Cardiac muscle cell (in vitro differentiated cells and primary cell): ENCODE measurements around the gene SAXO2. TPM values are rescaled to one million over a fixed set of nuclear protein-coding genes. Genes with fewer than 3 reads are reported as not detected.
"Not testable (repeated sequence)": the region's sequence is repeated elsewhere in the genome, so short reads cannot be mapped to it uniquely, and the experiment has no call there.

Experiments
- DNase-seq, 2 donors: peaks; one replicate each; pipeline versions ENCODE4 v3.0.0 to v3.0.0-alpha.2; 2010 to 2017; ENCODE audit warnings: low read depth in 1 of 2, low spot score in 1 of 2
- H3K27ac ChIP-seq: fragments of 200-600 bp; sonication (generic); 2 replicates; pipeline ENCODE4 v1.5.1; 2016
- H3K27me3 ChIP-seq: fragments of 200-600 bp; sonication (generic); 2 replicates; pipeline ENCODE4 v1.6.0; 2016; ENCODE audit warnings: control low read depth
- H3K36me3 ChIP-seq: fragments of 200-600 bp; sonication (generic); 2 replicates; pipeline ENCODE4 v1.5.1; 2016; ENCODE audit warnings: control low read depth
- H3K4me1 ChIP-seq: fragments of 200-600 bp; sonication (generic); 2 replicates; pipeline ENCODE4 v1.8.1; 2017; ENCODE audit warnings: low read depth, mild to moderate bottlenecking, mixed run types
- H3K4me3 ChIP-seq: fragments of 200-600 bp; sonication (generic); 2 replicates; pipeline ENCODE4 v1.5.1; 2016; ENCODE audit warnings: mild to moderate bottlenecking
- H3K9me3 ChIP-seq: fragments of 200-600 bp; sonication (generic); 2 replicates; pipeline ENCODE4 v1.5.1; 2017; ENCODE audit warnings: low read depth, mild to moderate bottlenecking, control low read depth
- polyA plus RNA-seq: library from polyadenylated mRNA; unstranded; fragments of >200 nt; fragmentation: Nextera tagmentation; extraction: Ambion mirVana; gene quantifications from 2 replicates; pipeline ENCODE4 v1.2.1, GENCODE V29; 2016
- total RNA-seq: library from RNA; depleted of rRNA; stranded (reverse); fragments of >200 nt; gene quantifications from 2 replicates; pipeline ENCODE4 v1.2.3, GENCODE V29; 2016
- TF ChIP-seq, protein P1 (sequence below): IDR thresholded peaks from 2 replicates; pipeline ENCODE4 v1.5.1; 2012; ENCODE audit warnings: low read depth, mild to moderate bottlenecking, low read length

Gene SAXO2
- total and polyA plus RNA-seq, 2 experiments from 2014 or later, result 7.0 to 20.6 TPM

DNA sequence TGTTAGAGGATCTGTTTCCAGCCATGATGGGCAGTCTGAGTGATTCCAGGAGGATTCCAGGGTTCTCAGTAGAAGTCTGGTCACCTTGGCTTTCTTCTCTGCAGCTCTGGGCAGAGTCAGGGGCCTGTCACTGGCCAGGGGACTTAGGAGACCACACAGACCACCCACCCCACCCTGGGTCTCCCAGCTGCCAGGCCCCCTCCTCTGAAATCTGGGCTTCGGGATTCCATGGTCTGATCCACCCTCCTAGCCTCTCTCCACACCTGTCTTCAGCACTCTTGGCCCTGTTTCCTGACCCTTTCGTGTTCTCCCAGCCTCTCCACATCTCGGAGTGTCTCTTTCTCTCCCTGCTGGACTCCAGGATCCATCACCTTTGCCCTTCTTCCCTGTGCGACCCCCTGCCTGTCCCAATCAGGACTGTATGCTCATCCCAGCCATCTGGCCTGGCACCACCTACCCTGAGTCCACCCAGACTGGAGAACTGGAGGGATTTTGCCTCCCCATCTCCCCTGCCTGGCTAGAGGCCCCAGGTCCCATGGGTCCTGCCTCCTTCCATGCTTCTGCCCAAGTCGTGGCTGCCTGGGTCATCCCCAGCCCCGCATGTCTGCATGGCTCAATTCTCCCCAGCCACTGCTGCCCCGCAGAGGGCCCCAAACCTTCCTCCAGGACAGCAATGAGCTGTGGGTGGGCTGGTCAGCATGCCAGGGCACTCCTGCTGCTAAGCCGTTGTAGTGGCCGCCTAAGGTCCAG lies 52.3 kb downstream of the SAXO2 start:
- Histone ChIP-seq H3K27me3 (no peaks in the 10 kb centered on the region), H3K4me1 (no peaks in the 10 kb centered on the region), H3K4me3 (no peak overlapping the region), H3K27ac (no peak overlapping the region), H3K36me3 (no peaks in the 10 kb centered on the region), H3K9me3 (no peaks in the 10 kb centered on the region)
- DNase-seq, result no peak
- TF ChIP-seq, protein P1, sequence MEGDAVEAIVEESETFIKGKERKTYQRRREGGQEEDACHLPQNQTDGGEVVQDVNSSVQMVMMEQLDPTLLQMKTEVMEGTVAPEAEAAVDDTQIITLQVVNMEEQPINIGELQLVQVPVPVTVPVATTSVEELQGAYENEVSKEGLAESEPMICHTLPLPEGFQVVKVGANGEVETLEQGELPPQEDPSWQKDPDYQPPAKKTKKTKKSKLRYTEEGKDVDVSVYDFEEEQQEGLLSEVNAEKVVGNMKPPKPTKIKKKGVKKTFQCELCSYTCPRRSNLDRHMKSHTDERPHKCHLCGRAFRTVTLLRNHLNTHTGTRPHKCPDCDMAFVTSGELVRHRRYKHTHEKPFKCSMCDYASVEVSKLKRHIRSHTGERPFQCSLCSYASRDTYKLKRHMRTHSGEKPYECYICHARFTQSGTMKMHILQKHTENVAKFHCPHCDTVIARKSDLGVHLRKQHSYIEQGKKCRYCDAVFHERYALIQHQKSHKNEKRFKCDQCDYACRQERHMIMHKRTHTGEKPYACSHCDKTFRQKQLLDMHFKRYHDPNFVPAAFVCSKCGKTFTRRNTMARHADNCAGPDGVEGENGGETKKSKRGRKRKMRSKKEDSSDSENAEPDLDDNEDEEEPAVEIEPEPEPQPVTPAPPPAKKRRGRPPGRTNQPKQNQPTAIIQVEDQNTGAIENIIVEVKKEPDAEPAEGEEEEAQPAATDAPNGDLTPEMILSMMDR, result no peak

DNA sequence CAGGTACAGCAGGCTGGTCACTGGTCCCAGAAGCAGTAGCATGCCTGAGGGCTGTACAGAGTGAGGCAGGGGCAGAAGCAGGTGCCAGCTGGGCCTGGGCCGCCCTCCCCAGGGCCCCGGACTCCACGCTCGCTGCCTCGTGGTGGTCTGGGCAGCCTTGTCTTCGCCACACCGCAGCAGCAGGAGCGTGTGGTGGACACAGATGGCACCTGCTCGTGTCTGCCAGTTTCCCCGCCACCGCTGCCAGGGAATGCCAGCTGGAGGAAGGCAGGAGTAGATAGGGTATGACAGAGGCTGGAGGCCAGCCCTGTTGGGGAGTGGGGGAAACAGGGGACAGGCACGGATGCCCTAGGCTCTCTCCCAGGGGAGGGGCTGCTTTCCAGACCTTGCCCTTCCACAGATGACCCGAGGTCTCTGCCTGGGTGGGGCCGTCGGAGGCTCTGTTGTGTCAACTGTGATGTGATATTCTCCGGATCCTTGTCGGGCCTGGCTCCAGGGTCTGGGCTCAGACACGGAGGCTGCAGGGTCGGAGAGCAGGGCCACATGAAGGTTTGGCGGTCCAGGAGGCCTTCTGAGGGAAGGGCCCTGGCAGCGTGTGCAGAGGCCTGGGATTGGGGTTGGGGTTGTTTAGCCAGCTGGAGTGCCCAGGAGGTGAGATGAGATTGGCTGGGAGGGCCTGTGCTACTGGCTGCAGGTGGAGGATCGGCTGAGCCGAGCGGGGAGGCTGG lies 53.1 kb downstream of the SAXO2 start:
- H3K4me3 ChIP-seq, result no peak overlapping the region
- no peak overlapping the region for H3K27ac ChIP-seq
- no peak for DNase-seq
- no peaks in the 10 kb centered on the region for H3K36me3 ChIP-seq
- no peaks in the 10 kb centered on the region for H3K4me1 ChIP-seq
- no peaks in the 10 kb centered on the region for H3K9me3 ChIP-seq
- TF ChIP-seq, protein P1, result no peak
- no peaks in the 10 kb centered on the region for H3K27me3 ChIP-seq

DNA sequence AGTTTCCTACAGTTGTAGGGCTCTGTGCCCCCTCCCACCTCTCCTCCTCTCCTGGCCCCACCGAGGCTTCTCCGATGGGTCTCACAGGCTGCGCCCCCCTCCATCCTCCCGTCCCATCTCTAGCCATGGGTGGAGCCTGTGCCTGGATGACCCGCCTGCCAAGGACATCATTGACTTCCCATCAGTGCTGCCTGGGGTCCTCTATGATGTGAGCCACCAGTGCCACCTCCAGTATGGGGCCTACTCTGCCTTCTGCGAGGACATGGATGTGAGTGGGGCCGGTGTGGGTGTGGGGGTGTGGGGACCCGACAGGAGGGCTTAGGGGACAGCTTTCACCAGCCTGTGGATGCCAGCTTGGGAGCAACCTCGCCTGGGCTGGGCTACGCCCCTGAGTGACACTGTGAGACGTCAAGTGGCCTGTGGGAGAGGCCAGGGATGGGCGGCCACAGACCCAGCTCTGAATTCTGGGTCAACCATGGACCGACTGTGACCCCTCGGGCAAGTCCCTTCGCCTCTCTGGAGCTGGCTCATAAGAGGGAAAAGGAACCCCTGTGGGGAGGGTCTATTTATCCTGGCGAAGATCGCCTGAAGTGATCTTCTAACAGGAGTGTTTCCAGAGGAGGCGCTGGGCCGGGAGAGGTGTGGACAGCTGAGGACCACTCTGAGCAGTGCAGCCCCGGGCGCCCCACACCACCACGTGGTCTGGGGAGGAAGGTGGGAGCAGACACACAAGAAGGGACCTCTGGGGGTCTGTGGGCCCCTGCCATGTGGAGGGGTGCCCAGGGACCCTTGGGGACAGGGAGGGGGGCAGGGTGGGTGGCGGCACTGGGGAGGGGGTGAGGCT lies 53.9 kb downstream of the SAXO2 start:
- not testable (repeated sequence) for H3K27me3 ChIP-seq, DNase-seq, H3K36me3 ChIP-seq, H3K4me1 ChIP-seq, H3K27ac ChIP-seq, H3K4me3 ChIP-seq, H3K9me3 ChIP-seq

DNA sequence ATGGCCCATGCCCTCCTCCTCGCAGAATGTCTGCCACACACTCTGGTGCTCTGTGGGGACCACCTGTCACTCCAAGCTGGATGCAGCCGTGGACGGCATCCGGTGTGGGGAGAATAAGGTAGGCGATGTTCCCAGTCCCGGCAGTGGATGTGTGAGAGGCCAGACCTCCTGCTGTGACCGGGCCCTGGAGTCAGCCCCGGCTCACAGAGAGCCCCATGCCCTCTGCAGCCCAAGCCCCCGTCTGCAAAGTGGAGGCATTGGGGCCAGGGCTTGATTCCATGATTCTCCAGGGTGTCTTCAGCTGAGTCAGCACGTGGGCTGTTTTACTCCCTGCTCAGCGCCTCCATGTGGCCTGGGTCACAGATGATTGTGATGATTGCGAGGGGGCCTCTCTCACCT lies 54.5 kb downstream of the SAXO2 start:
- Histone ChIP-seq H3K36me3 (no peaks in the 10 kb centered on the region), H3K27me3 (no peaks in the 10 kb centered on the region), H3K9me3 (no peaks in the 10 kb centered on the region), H3K4me3 (no peak overlapping the region), H3K4me1 (no peaks in the 10 kb centered on the region), H3K27ac (no peak overlapping the region)
- TF ChIP-seq, protein P1, result no peak
- no peak for DNase-seq

DNA sequence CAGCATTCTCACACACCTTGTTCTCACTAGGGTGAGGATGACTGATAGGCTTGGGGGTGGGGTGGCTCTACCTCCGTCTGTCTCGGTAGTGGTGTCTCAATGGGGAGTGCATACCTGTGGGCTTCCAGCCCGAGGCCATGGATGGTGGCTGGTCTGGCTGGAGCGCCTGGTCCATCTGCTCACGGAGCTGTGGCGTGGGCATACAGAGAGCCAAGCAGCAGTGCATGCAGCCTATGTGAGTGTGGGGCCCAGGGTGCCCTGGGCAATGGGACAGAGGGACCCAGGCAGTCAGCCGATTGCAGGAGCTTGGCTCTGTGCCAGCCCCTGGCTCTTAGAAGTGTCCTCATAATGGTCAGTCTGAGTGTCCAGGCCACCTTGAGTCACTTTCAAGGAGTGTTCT lies 54.9 kb downstream of the SAXO2 start:
- not testable (repeated sequence) for H3K27me3 ChIP-seq, H3K4me1 ChIP-seq, H3K27ac ChIP-seq, DNase-seq, H3K4me3 ChIP-seq, H3K36me3 ChIP-seq, H3K9me3 ChIP-seq

DNA sequence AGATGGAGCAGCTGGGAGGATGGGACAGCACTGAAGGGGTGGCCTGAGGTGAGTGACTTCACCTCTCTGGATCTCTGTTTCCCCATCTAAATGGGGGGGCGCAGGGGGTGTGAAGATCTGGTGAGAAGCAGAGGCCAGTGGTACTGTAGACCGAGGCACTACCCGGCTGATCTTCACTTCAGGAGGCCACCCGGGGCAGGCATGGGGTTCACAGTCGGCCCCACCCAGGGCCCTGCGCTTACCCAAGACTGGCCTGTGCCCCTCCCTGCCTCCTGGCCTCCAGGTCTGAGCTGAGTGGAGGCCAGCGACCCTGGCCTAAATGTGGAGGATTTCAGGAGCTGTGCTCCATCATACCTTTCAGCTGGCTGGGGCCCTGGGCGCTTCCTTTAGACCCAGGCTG lies 55.7 kb downstream of the SAXO2 start:
- H3K4me1 ChIP-seq, H3K27ac ChIP-seq, DNase-seq, H3K27me3 ChIP-seq, H3K36me3 ChIP-seq, H3K4me3 ChIP-seq, H3K9me3 ChIP-seq: not testable (repeated sequence)

DNA sequence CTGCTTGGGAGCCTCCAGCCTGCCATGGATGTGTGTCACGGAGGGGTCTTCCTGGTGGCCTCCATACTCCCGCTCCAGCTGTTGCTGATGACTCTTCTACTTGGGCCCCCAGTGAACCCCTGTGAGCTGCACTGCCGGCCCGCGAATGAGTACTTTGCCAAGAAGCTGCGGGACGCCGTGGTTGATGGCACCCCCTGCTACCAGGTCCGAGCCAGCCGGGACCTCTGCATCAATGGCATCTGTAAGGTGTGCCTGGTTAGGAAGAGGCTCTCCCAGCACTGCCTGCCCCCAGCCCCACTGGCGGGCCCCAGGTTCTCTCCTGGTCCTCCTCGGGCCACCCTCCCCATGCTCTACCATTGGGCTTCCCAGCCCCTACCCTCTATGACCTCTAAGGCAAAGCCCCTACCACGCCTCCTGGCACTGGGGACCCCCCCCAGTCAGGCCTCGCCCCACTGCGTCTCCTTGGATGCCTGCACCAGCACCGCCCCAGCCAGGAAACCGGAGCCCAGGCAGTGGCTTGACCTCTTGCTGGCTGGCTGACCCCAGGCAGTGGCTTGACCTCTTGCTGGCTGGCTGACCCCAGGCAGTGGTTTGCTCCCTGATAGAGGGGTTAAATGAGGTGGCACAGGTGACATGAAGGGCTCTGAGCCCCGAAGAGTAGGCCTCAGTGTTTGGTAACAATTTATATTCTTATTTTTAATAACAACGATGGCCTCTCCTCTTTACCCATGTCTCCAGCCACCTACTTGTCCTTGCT lies 57.1 kb downstream of the SAXO2 start:
- H3K27ac ChIP-seq, DNase-seq, H3K4me1 ChIP-seq, H3K36me3 ChIP-seq, H3K4me3 ChIP-seq, H3K27me3 ChIP-seq, H3K9me3 ChIP-seq: not testable (repeated sequence)

DNA sequence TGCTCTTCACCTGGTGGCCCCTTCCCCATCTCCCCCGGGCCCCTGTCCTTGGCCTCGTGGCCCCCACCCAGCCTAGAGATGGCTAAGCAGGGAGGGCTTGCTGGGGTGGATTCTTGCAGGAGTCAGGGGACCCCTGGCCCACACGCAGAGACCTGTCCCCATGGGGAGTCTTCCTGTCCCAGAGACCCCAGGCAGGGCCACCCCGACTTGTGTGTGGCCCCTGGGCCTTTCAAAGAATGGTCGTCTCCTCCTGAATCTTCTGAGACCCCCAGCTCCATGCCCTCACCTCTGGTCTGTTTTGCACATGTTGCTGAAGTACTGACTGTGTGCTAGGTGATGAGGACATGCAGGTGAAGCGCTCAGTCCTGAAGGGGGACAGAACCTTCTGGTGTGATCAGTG lies 58.2 kb downstream of the SAXO2 start:
- not testable (repeated sequence) for DNase-seq, H3K27me3 ChIP-seq, H3K4me1 ChIP-seq, H3K27ac ChIP-seq, H3K36me3 ChIP-seq, H3K9me3 ChIP-seq, H3K4me3 ChIP-seq

DNA sequence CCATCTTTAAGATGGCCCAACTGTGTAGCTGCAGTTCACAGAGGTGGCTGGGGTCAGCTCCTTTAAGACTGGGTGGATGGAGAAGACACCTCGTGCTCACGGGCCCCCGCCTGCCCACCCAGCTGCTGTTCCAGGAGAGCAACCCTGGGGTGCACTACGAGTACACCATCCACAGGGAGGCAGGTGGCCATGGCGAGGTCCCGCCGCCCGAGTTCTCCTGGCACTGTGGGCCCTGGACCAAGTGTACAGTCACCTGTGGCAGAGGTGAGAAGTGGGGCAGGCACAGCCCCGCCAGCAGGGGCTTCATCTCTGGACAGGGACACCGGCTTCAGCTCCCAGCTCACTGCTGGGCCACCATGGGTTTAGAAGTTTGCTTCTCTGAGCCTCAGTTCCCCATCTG lies 59.9 kb downstream of the SAXO2 start:
- H3K27ac ChIP-seq, DNase-seq, H3K4me1 ChIP-seq, H3K27me3 ChIP-seq, H3K9me3 ChIP-seq, H3K4me3 ChIP-seq, H3K36me3 ChIP-seq: not testable (repeated sequence)

DNA sequence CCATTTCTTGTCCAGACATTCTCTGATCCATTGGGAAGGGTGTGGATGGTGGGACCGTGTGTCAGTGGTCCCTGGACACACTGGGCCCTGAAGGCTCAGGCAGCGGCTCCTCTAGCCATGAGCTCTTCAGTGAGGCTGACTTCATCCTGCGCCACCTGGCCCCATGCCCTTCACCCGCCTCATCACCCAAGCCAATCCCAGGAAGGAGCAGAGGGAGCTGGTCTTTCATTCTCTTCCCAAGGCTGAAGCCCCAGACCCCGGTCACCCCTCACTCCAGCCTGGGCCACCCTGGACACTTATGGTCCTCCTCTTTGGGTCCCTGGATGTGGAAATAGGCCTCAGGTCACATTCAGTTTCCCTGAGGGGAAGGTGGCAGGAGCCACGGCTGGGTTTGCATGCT lies 62.2 kb downstream of the SAXO2 start:
- DNase-seq, H3K4me3 ChIP-seq, H3K27me3 ChIP-seq, H3K27ac ChIP-seq, H3K9me3 ChIP-seq, H3K36me3 ChIP-seq, H3K4me1 ChIP-seq: not testable (repeated sequence)
